ENCODE data around the gene PNRC2. TPM values are rescaled to one million over a fixed set of nuclear protein-coding genes. Genes with fewer than 3 reads are reported as not detected.

The PNRC2 gene
- total RNA-seq, 1 experiment from 2014 or later = 67.7 TPM

DNA sequence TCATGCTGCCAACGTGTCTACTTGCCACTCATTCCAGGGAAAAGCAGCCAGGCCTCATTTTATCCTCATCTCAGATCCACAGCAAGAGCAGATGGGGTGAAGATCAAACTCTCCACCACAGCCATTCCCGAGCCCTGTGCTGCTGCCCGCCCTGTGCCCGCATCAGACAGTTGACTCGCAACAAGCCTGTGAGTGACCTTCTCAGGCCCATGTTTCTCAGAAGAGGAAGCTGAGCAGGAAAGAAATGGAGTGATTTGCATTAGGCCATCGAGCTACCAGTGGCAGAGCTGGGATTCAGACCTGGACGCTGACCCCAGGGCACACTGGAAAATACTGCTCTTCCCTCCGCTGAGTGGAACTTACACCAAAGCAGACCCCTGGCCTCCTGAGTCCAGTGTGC, 47.7 kb upstream of the PNRC2 start:
- ChIA-PET CTCF (no interaction called here), POLR2A (ENCODE audit: unreplicated experiment) (no interaction called here)
- H3K4me2 ChIP-seq = no peak overlapping the region
- no peak overlapping the region for H3K27ac ChIP-seq
- H3K4me3 ChIP-seq = no peak overlapping the region
- H3K9me2 ChIP-seq (ENCODE audit: insufficient read depth) = no peaks in the 10 kb centered on the region
- H3K79me2 ChIP-seq (ENCODE audit: low read depth) = no peaks in the 10 kb centered on the region
- no peaks in the 10 kb centered on the region for H3K36me3 ChIP-seq (ENCODE audit: low read depth)
- H2AFZ ChIP-seq = no peak overlapping the region
- intact Hi-C loops (cut with micrococcal nuclease; ENCODE audit: unreplicated experiment) = no loop called here
- no peak for TF ChIP-seq EZH2 (IDR thresholded peaks at IDR 0.05; ENCODE audit: low read depth)
- TF ChIP-seq, protein P1, sequence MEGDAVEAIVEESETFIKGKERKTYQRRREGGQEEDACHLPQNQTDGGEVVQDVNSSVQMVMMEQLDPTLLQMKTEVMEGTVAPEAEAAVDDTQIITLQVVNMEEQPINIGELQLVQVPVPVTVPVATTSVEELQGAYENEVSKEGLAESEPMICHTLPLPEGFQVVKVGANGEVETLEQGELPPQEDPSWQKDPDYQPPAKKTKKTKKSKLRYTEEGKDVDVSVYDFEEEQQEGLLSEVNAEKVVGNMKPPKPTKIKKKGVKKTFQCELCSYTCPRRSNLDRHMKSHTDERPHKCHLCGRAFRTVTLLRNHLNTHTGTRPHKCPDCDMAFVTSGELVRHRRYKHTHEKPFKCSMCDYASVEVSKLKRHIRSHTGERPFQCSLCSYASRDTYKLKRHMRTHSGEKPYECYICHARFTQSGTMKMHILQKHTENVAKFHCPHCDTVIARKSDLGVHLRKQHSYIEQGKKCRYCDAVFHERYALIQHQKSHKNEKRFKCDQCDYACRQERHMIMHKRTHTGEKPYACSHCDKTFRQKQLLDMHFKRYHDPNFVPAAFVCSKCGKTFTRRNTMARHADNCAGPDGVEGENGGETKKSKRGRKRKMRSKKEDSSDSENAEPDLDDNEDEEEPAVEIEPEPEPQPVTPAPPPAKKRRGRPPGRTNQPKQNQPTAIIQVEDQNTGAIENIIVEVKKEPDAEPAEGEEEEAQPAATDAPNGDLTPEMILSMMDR (conservative IDR thresholded peaks at IDR 0.05) = no peak
- no peak for DNase-seq
- peaks cover 14% of the 10 kb centered on the region for H3K4me1 ChIP-seq (replicated peaks; ENCODE audit: insufficient read depth)
- no peaks in the 10 kb centered on the region for H4K20me1 ChIP-seq (ENCODE audit: insufficient read depth)
- H3F3A ChIP-seq (ENCODE audit: insufficient read depth, low read depth) = peaks cover 4% of the 10 kb centered on the region; the same call in 1 of the 2 replicates
- BruUV-seq (replicated peaks) = no TSS peak
- H3K27me3 ChIP-seq (ENCODE audit: insufficient read depth, low read depth) = no peaks in the 10 kb centered on the region
- H3K9me3 ChIP-seq (ENCODE audit: insufficient read depth, low read depth) = no peaks in the 10 kb centered on the region

DNA sequence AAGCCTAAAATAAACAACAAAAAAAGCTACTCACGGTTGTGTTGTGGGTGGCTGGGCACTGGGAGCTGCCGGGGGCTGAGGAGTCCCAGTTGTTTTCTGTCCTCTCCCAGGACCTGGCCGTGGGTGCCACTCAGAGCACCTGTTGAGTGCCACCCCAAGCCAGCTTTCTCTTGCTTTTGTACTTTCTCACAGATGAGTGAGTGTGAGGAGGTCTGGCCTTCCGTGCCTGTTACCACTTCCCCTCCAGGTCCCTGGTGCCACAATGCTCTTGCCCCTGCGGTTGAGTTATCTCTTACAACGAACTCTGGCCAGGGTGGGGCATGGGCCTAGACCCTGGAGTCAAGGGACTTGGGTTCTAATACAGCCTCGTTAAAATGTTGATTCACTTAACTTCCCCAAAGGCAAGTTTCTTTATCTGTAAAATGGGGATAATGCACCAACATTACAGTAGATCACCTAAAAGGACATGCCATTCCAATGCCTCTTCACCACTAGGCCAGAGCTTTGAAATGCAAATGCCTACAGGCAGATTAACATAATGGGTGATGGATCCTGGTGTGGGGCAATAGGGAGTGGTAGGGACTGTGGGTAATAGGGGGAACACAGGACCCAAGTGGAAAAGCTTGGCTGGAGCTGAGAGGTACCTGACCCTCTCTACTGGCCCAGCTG, 46.3 kb upstream of the PNRC2 start, which contains the start of gene CNR2:
CNR2 (minus strand) TSS at position 151 of the 669 bp plus-strand sequence. CDS start 37,745 bp downstream, outside the sequence.
- Histone ChIP-seq H3K27me3 (ENCODE audit: insufficient read depth, low read depth) (no peaks in the 10 kb centered on the region), H3K9me3 (ENCODE audit: insufficient read depth, low read depth) (no peaks in the 10 kb centered on the region), H4K20me1 (ENCODE audit: insufficient read depth) (no peaks in the 10 kb centered on the region), H3K4me1 (replicated peaks; ENCODE audit: insufficient read depth) (peaks cover 14% of the 10 kb centered on the region), H3F3A (ENCODE audit: insufficient read depth, low read depth) (no peaks in the 10 kb centered on the region), H2AFZ (no peak within 1 kb of the TSS), H3K9me2 (ENCODE audit: insufficient read depth) (no peaks in the 10 kb centered on the region), H3K4me3 (no peak within 1 kb of the TSS), H3K4me2 (no peak within 1 kb of the TSS), H3K27ac (no peak within 1 kb of the TSS), H3K36me3 (ENCODE audit: low read depth) (no peaks in the 10 kb centered on the region), H3K79me2 (ENCODE audit: low read depth) (no peaks in the 10 kb centered on the region)
- no peak for TF ChIP-seq EZH2 (IDR thresholded peaks at IDR 0.05; ENCODE audit: low read depth)
- TF ChIP-seq, protein P1 (conservative IDR thresholded peaks at IDR 0.05) = no peak
- POLR2A ChIA-PET (ENCODE audit: unreplicated experiment) = interaction anchor here (0.6 kb wide), 1 partner anchor 194 kb away, joined by 3 read pairs; no protein-coding TSS in a partner anchor
- CTCF ChIA-PET = interaction anchor here (0.6 kb wide), 1 partner anchor 363 kb away, joined by 11 read pairs; no protein-coding TSS in a partner anchor
- no peak for DNase-seq
- no TSS peak for BruUV-seq (replicated peaks)
- intact Hi-C loops (cut with micrococcal nuclease; ENCODE audit: unreplicated experiment) = no loop called here

DNA sequence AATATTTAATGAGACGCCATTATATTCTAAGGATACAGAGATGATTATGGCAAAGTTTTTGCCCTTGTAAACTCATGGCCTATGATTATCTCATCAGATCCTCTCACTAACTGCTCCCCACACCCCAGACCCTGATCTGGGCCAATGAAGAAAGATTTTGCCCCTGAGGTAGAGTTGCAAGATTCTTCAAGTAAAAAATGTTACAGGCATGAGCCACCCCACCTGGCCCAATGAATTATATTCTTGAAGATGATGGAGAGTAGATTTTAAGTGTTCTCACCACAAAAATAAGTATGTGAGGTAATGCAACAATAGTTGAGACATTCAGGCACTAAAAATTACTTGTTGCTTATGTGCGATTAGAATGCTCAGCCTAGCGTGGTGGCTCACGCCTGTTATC, 44.7 kb upstream of the PNRC2 start:
- intact Hi-C loops (cut with micrococcal nuclease; ENCODE audit: unreplicated experiment) = loop anchor here (5.0 kb wide), 2 partner anchors 373 to 938 kb away; no protein-coding TSS in a partner anchor
- H3K4me3 ChIP-seq = no peak overlapping the region
- H3K4me2 ChIP-seq = no peak overlapping the region
- H3K27me3 ChIP-seq (ENCODE audit: insufficient read depth, low read depth) = no peaks in the 10 kb centered on the region
- H3K79me2 ChIP-seq (ENCODE audit: low read depth) = no peaks in the 10 kb centered on the region
- DNase-seq = no peak
- CTCF ChIA-PET = no interaction called here
- no TSS peak for BruUV-seq (replicated peaks)
- peaks cover 8% of the 10 kb centered on the region; the same call in 1 of the 2 replicates for H3K4me1 ChIP-seq (replicated peaks; ENCODE audit: insufficient read depth)
- no peak overlapping the region for H3K27ac ChIP-seq
- TF ChIP-seq, protein P1 (conservative IDR thresholded peaks at IDR 0.05) = no peak
- no peak for TF ChIP-seq EZH2 (IDR thresholded peaks at IDR 0.05; ENCODE audit: low read depth)
- H3K36me3 ChIP-seq (ENCODE audit: low read depth) = no peaks in the 10 kb centered on the region
- no peaks in the 10 kb centered on the region for H3F3A ChIP-seq (ENCODE audit: insufficient read depth, low read depth)
- H2AFZ ChIP-seq = no peak overlapping the region
- H3K9me2 ChIP-seq (ENCODE audit: insufficient read depth) = no peaks in the 10 kb centered on the region
- no peaks in the 10 kb centered on the region for H3K9me3 ChIP-seq (ENCODE audit: insufficient read depth, low read depth)
- no peaks in the 10 kb centered on the region for H4K20me1 ChIP-seq (ENCODE audit: insufficient read depth)
- POLR2A ChIA-PET (ENCODE audit: unreplicated experiment) = interaction anchor here (0.6 kb wide), 1 partner anchor 277 kb away, joined by 5 read pairs; no protein-coding TSS in a partner anchor

All from PC-9 (cell line).